Measurements from ENCODE around the gene WDPCP.

- TF ChIP-seq EP300 (IDR thresholded peaks at IDR 0.05) = no peak
- no peak for TF ChIP-seq CTCF (IDR thresholded peaks at IDR 0.05)
- no peak for TF ChIP-seq POLR2A (IDR thresholded peaks at IDR 0.05)
- no peak for TF ChIP-seq POLR2AphosphoS5 (IDR thresholded peaks at IDR 0.05)
Observed at GRCh38 chr2:63555299-63555698, 33.0 kb downstream of the WDPCP start.

Data from gastroesophageal sphincter (tissue), 3 donors.